Effector memory CD4-positive, alpha-beta T cell (primary cell): Measurements from ENCODE around the gene DIP2C.
"Not testable (repeated sequence)": the region's sequence is repeated elsewhere in the genome, so short reads cannot be mapped to it uniquely, and the experiment has no call there.

Source experiments
- DNase-seq, 3 donors: peaks; one replicate each; pipeline ENCODE4 v3.0.0-alpha.2; 2020
- H3K27ac ChIP-seq: 2 replicates; pipeline ENCODE4 v1.7.0; 2013; ENCODE audit warnings: mild to moderate bottlenecking, low read length, moderate library complexity; ENCODE audit not compliant: insufficient read depth, poor library complexity, severe bottlenecking
- H3K27me3 ChIP-seq: replicated peaks from 2 replicates; pipeline ENCODE4 v1.7.0; 2013; ENCODE audit warnings: mild to moderate bottlenecking, low read length; ENCODE audit not compliant: insufficient read depth, control insufficient read depth, poor library complexity, severe bottlenecking
- H3K36me3 ChIP-seq: 2 replicates; pipeline ENCODE4 v1.7.0; 2013; ENCODE audit warnings: mild to moderate bottlenecking, low read length, moderate library complexity; ENCODE audit not compliant: control insufficient read depth, insufficient read depth
- H3K4me1 ChIP-seq: 2 replicates; pipeline ENCODE4 v1.7.0; 2013; ENCODE audit warnings: low read length, mild to moderate bottlenecking; ENCODE audit not compliant: control insufficient read depth, insufficient read depth, poor library complexity, severe bottlenecking
- H3K4me3 ChIP-seq: 2 replicates; pipeline ENCODE4 v1.7.0; 2013; ENCODE audit warnings: low read length, low read depth, mild to moderate bottlenecking; ENCODE audit not compliant: insufficient read depth, poor library complexity, severe bottlenecking
- H3K9me3 ChIP-seq: 2 replicates; pipeline ENCODE4 v1.7.0; 2013; ENCODE audit warnings: mild to moderate bottlenecking, low read length, moderate library complexity; ENCODE audit not compliant: control insufficient read depth

The DIP2C gene

GRCh38 chr10:599767-600166, 89.7 kb downstream of the DIP2C start:
- H3K27ac ChIP-seq = no peak overlapping the region
- H3K4me3 ChIP-seq = no peak overlapping the region
- no peaks in the 10 kb centered on the region for H3K9me3 ChIP-seq
- no peaks in the 10 kb centered on the region for H3K36me3 ChIP-seq
- no peaks in the 10 kb centered on the region for H3K27me3 ChIP-seq
- no peaks in the 10 kb centered on the region for H3K4me1 ChIP-seq
- no peak for DNase-seq

GRCh38 chr10:598415-599170, 90.9 kb downstream of the DIP2C start:
- no peaks in the 10 kb centered on the region for H3K27me3 ChIP-seq
- H3K36me3 ChIP-seq = no peaks in the 10 kb centered on the region
- no peaks in the 10 kb centered on the region for H3K9me3 ChIP-seq
- H3K4me3 ChIP-seq = no peak overlapping the region
- H3K4me1 ChIP-seq = no peaks in the 10 kb centered on the region
- DNase-seq = no peak
- H3K27ac ChIP-seq = no peak overlapping the region

GRCh38 chr10:597976-598375, 91.5 kb downstream of the DIP2C start:
- no peaks in the 10 kb centered on the region for H3K36me3 ChIP-seq
- H3K4me1 ChIP-seq = no peaks in the 10 kb centered on the region
- no peak overlapping the region for H3K4me3 ChIP-seq
- DNase-seq = no peak
- H3K27me3 ChIP-seq = no peaks in the 10 kb centered on the region
- no peak overlapping the region for H3K27ac ChIP-seq
- H3K9me3 ChIP-seq = no peaks in the 10 kb centered on the region

GRCh38 chr10:596725-597345, 92.6 kb downstream of the DIP2C start:
- Histone ChIP-seq H3K4me3 (no peak overlapping the region), H3K36me3 (no peaks in the 10 kb centered on the region), H3K9me3 (no peaks in the 10 kb centered on the region), H3K27me3 (no peaks in the 10 kb centered on the region), H3K4me1 (no peaks in the 10 kb centered on the region), H3K27ac (no peak overlapping the region)
- DNase-seq = no peak

GRCh38 chr10:596131-596530, 93.3 kb downstream of the DIP2C start:
- not testable (repeated sequence) for H3K27me3 ChIP-seq, H3K36me3 ChIP-seq, H3K4me1 ChIP-seq, H3K9me3 ChIP-seq, DNase-seq, H3K27ac ChIP-seq, H3K4me3 ChIP-seq

- H3K36me3 ChIP-seq = no peaks in the 10 kb centered on the region
- no peak for DNase-seq
- no peak overlapping the region for H3K4me3 ChIP-seq
- H3K27ac ChIP-seq = no peak overlapping the region
- H3K9me3 ChIP-seq = no peaks in the 10 kb centered on the region
- H3K27me3 ChIP-seq = no peaks in the 10 kb centered on the region
- no peaks in the 10 kb centered on the region for H3K4me1 ChIP-seq
These were observed 94.0 kb downstream of the DIP2C start for GRCh38 chr10:595473-595872.

- H3K4me1 ChIP-seq = no peaks in the 10 kb centered on the region
- H3K4me3 ChIP-seq = no peak overlapping the region
- no peaks in the 10 kb centered on the region for H3K9me3 ChIP-seq
- DNase-seq = no peak
- H3K27me3 ChIP-seq = no peaks in the 10 kb centered on the region
- H3K27ac ChIP-seq = no peak overlapping the region
- no peaks in the 10 kb centered on the region for H3K36me3 ChIP-seq
These were observed 94.7 kb downstream of the DIP2C start for GRCh38 chr10:594584-595270.

GRCh38 chr10:593901-594457, 95.5 kb downstream of the DIP2C start:
- no peak overlapping the region for H3K27ac ChIP-seq

GRCh38 chr10:593421-593820, 96.0 kb downstream of the DIP2C start:
- Histone ChIP-seq H3K4me3 (no peak overlapping the region), H3K4me1 (no peaks in the 10 kb centered on the region), H3K27ac (no peak overlapping the region), H3K36me3 (no peaks in the 10 kb centered on the region), H3K27me3 (no peaks in the 10 kb centered on the region), H3K9me3 (no peaks in the 10 kb centered on the region)
- no peak for DNase-seq

More at GRCh38 chr10:593901-594457, 95.5 kb downstream of the DIP2C start:
- Histone ChIP-seq H3K36me3 (no peaks in the 10 kb centered on the region), H3K27me3 (no peaks in the 10 kb centered on the region), H3K4me3 (no peak overlapping the region), H3K9me3 (no peaks in the 10 kb centered on the region), H3K4me1 (no peaks in the 10 kb centered on the region)
- DNase-seq = no peak

GRCh38 chr10:593016-593415, 96.5 kb downstream of the DIP2C start:
- Histone ChIP-seq H3K27ac (no peak overlapping the region), H3K4me3 (no peak overlapping the region), H3K4me1 (no peaks in the 10 kb centered on the region), H3K36me3 (no peaks in the 10 kb centered on the region), H3K9me3 (no peaks in the 10 kb centered on the region), H3K27me3 (no peaks in the 10 kb centered on the region)
- no peak for DNase-seq
